A375 (cell line): ENCODE measurements around the gene PYGB. TPM values are rescaled to one million over a fixed set of nuclear protein-coding genes. Genes with fewer than 3 reads are reported as not detected.

ENCODE experiments used
- small RNA-seq: library from RNA; depleted of rRNA; stranded (forward); fragments of <200 nt; gene quantifications from one replicate; pipeline ENCODE3, GENCODE V24; 2014
- total RNA-seq: library from RNA; depleted of rRNA; stranded (reverse); fragments of >200 nt; shearing (Covaris generic); gene quantifications from 2 replicates; pipeline ENCODE4 v1.2.3, GENCODE V29; 2014; rRNA removed

PYGB gene
- total RNA-seq: 814 and 859 TPM in 2 replicates

DNA sequence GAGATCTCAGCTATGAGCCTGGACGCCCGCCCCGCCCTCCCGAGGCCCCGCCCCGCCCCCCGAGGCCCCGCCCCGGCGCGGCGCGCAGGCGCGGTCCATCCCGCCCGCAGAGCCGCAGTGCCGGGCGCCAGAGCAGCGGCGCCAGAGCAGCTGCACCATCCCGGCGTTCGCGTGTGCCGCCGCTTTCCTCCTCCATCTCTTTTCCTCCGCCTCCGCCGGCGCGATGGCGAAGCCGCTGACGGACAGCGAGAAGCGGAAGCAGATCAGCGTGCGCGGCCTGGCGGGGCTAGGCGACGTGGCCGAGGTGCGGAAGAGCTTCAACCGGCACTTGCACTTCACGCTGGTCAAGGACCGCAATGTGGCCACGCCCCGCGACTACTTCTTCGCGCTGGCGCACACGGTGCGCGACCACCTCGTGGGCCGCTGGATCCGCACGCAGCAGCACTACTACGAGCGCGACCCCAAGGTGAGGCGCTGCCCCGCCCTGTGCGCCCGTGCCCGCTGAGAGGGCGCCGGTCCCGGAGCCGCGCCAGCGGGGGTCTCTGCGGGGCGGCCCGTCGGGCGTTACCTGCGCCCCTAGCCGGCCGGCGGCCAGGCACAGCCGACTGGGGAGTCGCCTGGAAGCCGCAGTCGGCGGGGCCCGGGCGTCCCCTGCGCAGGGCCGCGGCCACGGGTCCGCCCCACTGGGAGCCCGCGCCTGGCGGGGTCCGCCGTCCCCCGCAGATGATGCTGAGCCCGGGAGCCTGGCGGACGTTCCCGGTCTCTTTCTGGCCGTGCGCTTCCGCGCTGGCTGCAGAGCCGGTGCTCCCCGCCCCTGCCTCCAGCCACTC, at the start of gene PYGB:
PYGB (plus strand) TSS at position 130 of the 830 bp plus-strand sequence; CDS start at position 224, 94 bp downstream.

Small RNA genes lying within 50 kb of the gene (small RNA-seq; reads per million reads assigned to genes)
- gene AL035252.4: not detected
- not detected for gene AL121772.2
- gene RF00019: not detected

Other genes with a start within 250 kb of the PYGB start
- 2.9 and 3.3 TPM in 2 replicates for gene ACSS1, start 189.9 kb upstream of the PYGB start, total RNA-seq
- gene VSX1, start 165.9 kb upstream of the PYGB start, total RNA-seq: not detected in 2 replicates
- gene ENTPD6, start 52.4 kb upstream of the PYGB start, total RNA-seq: 66.1 and 80.9 TPM in 2 replicates
- 26.2 and 34.1 TPM in 2 replicates for gene ABHD12, start 142.8 kb downstream of the PYGB start, total RNA-seq
- 17.4 and 20.0 TPM in 2 replicates for gene GINS1, start 159.6 kb downstream of the PYGB start, total RNA-seq